Measurements from ENCODE around the gene SUGCT.

GRCh38 chr7:40810274-40810673 lies 675.5 kb downstream of the SUGCT start:
- no peak for TF ChIP-seq POLR2AphosphoS5 (IDR thresholded peaks at IDR 0.05)
- TF ChIP-seq CTCF (IDR thresholded peaks at IDR 0.05 in 8 of 11, conservative IDR thresholded peaks at IDR 0.05 in 3 of 11), result no peak
- no peak for TF ChIP-seq POLR2A (IDR thresholded peaks at IDR 0.05)
